Activated T-cell treated with anti-CD3 and anti-CD28 coated beads for 4 hours (primary cell): ENCODE data around the gene TMEM52.
"Not testable (repeated sequence)": the region's sequence is repeated elsewhere in the genome, so short reads cannot be mapped to it uniquely, and the experiment has no call there.

ENCODE experiments used
- DNase-seq: peaks from one replicate; pipeline ENCODE4 v3.0.0-alpha.2; 2020

TMEM52 gene

DNA sequence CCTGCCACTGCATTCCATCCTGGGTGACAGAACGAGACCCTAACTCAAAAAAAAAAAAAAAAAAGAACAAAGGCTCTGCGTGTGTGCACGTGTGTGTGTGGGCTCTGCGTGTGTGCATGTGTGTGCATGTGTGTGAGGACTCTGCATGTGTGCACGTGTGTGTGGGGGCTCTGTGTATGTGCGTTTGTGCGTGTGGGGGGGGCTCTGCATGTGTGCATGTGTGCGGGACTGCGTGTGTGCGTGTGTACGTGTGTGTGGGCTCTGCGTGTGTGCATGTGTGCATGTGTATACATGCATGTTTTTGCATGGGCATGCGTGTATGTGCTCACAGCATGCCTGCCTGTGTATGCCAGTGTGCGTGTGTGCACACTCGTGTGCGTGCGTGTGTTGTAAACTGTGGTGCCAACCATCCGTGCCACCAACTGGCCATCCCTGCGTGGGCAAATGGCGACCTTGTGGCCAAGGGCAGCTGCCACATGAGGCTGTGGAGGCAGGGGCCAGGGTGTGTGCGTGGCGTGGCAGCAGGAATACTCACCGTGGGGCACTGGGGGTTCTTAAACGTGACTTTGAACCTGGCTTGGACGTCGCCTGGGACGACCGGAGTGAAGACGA is 26.8 kb upstream of the TMEM52 start:
- no peak for DNase-seq

DNA sequence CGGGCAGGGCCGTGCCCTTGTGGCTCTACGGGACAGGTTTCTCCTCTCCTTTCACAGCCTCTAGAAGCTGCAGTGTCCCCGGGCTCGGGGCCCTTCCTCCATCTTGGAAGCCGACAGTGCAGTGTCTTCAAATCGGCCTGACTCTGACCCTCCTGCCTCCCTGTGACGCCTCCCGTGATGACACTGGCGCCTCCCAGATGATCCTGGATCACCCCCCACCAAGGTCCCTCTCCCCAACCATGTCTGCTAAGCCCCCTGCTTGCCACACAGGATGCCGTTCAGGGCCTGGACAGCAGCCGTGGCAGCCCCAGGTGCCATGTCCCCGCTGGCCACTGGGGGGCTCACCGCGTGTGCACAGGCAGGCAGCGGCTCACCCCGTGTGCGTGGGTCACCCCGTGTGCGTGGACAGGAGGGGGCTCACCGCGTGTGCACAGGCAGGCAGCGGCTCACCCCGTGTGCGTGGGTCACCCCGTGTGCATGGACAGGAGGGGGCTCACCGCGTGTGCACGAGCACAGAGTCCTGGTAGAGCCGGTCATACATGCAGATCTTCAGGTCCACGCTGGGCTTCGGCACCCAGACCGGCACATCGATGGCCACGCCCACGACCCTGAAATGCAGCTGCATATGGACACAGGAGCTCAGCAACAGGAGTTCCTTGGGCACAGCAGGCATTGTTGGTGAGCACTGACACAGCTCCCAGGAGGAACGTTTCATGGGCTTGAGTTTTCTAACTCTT is 24.9 kb upstream of the TMEM52 start:
- DNase-seq = peak; percentile 46

DNA sequence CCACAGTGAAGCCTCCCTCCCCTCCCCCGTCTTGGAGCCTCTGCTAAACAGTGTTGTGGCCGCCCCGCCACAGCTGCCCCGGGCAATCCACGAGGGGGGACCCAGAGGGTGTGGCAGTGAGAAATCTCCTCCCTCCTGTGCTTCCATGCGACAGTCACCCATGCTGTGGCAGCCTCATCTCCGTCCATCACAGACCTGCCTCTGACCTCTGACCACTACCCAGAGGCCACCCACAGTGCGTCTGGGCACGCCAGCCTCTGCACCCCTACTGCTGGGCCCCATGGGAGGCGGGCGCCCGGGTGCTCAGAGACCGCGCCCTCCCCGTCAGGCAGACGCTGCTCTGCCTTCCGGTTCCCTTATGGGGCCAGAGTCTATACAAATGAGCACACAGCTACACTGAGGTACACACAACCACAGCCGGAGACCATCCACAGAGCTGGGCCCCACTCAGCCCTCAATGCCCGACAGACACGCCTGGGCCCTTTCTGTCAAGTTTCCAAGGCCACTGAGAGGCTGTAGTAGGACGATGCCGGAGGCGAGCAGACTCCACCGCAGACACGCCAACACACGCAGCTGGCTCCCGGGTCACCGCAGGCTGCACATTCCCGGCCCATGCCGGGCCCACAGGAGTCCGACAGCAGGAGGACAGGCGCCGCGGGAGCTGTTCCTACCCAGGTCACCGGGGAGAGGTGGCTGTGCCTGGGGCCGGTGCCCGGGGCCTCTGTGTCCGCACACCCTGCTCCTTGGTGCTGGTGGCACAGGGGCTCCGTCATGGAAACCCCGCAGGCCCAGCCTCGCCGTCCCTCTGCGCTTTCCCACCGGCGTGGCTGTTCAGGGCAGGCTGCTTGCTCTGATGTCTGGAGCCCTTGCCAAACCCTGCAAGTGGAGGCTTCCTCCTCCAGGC is 23.9 kb upstream of the TMEM52 start:
- DNase-seq = no peak

DNA sequence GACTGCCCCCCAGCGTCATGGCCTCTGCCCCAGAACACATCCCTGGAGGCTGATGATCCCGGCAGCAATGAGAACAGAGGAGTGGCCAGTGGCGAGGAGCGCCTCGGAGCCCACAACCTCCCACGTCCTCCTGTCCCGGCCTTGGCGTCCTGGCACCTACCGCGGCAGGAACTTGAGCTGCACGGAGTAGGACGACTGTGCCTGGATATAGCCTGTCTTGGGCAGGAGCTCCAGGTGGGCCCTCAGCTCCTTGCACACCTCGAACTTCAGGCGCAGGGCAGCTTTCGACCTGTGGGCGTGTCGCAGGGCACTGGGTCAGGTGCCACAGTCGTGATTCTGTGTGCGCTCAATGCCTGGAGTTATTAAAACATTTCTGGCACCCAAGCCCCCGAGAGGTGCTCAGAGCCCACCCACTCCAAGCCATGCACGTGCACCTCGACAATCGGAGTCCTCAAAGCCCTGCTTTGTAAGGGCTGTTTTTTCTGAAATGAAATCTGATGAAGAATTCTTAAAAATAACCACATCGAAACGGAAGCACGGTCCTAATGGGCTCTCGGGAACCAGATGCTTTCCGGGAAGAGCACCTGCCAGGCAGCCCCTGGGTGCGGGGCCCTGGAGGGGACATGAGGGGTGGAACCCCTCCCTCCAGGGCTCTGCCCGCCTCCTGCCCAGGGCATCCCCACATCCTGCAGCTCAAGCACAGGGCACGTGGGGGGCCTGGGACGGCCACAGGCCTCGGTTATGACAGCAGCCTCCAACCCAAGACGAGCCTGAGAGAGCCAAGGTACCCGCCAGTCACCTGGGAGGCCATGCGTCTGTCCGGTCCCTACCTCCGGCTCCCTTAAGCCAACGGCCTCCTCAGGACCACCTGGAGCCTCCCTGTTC is 23.0 kb upstream of the TMEM52 start:
- DNase-seq = no peak

DNA sequence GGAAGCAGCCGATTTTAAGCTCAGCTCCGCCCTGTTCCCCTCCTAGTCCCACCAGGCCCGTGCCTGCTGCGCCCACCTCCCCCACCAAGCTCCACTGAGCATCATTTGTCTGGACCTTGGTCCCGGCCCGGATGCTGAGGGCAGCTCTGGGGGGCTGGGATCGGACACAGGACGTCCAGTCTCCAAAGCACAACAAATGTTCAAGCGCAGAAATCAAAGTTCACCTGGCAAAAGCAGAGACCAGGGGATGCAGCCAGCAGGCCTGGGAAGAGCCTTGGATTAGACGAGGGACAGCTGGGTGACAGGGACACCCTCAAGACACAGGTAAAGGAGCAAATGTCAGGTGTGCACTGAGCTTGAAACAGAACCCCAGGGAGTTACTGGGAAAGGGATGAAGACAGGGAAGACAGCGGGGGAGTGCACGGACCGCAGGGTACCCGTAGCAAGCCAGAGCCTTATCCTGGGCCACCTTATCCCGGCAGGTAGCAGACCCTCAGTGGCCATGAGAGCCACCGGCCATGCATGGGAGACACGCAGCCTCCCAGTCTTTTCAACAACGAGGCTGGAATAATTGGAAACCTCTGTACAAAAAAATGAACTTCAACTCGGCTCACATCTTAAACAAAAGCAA is 22.2 kb upstream of the TMEM52 start:
- no peak for DNase-seq

DNA sequence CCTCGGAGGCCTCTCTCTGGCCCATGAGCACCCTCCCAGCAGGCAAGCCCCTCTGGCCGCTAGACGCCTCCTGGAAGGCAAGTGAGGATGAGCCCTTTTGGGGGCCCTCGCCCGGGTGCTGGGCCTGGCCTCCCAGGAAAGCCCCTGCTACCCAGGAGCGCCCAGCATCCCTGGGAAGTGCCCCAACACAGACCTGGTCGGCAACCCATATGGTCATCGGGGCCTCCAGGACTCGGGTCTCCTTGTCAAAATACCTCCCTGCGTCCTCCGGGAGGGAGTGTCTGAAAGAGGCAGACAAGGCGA is 21.0 kb upstream of the TMEM52 start:
- no peak for DNase-seq

DNA sequence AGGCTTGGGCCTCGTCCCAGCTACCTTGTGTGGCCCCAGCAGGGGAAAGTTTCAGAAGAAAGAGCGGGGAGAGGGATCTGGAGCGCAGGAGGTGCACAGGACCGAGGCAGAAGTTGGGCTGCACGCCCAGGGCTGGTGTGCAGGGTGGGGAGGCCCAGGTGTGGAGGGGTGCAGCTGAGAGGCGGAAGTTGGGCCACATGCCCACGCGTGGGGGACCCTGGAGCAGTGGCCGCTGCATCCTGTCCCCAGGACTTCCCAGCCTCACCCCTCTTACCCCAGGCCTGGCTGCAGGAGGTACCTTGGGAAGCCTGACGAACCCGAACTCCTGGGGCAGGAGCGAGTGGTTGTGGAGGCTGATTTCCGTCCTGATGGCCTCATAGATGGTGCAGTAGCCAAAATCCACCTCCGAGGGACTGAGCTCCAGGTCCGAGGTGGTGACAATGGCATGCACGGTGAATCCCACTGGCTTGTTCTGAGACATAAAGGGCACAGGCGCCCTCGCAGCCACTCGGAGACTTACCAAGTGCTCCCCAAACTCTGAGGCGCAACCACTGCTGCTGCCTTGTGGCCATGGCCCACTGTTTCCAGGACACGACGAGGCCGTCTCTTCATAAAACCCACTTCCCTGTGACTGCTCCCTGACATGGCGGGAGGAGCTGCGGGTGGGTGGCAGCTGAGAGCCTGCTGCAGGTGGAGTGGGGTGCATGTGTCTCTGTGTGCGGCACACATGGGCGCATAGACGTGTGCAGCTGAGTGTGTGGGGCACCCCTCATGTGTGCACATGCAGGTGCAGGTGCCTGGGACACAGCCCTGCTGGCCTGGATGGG is 20.4 kb upstream of the TMEM52 start:
- DNase-seq = no peak

DNA sequence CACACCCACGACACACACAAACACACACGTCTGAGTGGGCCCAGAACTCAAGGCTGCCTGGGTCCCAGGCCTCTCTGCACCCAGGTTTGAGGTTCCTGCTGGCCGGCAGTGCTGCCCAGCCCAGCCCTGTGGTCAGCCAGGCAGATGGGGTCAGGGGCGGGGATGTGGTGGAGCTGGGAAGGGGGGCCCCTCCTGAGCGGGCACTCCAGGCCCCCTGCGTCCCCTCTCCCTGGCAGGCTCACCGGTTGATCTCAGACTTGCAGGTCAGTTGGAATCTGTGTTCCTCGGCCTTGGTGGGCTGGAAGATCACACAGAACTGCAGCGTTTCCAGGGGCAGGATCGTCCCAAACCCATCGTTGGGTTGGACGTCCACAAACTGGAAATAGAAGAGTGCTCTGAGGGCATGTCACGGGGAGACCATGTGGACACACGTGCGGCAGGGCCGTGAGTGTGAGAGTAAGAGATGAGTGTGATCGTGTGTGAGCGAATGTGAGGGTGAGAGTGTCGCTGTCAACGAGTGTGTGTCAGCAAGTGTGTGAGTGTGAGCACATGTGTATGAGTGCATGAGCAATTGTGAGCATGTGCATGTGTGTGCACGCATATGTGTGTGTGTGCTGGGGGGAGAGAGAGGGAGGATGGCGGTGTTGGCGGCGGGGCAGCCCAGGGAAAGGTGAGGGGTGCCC is 19.7 kb upstream of the TMEM52 start:
- no peak for DNase-seq

DNA sequence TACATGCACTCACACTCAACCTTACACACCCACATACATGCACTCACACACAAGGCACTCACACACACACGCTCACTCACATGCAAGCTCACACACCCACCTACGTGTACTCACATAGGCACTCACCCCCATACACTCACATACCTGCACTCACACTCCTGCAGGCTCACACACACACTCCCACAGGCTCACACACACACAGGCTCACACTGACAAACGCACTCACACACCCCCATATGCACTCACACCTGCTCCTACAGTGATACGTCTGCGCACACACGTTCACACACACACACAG is 19.1 kb upstream of the TMEM52 start:
- DNase-seq = no peak

DNA sequence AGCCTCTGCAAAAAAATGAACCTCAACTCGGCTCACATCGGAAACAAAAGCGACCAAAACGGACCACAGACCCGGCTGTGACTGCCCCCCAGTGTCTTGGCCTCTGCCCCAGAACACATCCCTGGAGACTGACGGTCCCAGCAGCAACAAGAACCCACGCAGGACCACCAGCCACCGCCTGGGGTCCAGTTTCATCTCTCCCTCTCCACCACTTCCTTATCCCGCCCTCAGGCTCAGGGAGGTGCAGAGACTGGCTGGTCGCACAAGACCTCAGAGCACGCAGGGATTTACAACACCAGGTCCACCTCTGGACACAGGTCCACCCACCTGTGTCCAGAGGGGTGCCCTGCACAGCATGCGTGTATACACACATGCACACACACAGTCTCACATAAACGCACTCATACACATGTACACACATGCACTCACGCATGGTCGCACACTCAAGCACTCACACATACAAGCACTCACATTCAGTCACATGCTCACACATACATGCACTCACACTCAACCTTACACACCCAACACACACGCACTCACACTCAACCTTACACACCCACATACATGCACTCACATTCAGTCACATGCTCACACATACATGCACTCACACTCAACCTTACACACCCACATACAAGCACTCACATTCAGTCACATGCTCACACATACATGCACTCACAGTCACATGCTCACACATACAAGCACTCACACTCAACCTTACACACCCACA is 18.6 kb upstream of the TMEM52 start:
- no peak for DNase-seq

DNA sequence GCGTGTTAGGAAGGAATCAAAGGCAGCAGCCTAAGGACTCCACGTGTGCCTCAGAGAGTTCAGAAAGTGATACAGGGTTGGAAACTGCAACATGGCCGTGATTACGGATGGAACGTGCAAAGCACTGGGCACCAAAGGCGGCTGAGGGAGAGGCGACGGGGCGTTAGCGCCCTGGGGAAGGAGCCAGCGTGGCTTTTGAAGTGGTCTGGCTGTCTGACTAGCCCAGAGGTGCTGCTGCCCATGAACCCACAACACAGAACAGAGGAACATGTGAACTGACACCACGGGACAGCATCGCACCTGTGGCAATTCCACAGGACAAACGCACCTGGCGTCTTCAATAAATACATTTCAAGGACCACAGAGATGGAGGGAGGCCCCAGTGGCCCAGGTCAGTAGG is 18.0 kb upstream of the TMEM52 start:
- DNase-seq = no peak

DNA sequence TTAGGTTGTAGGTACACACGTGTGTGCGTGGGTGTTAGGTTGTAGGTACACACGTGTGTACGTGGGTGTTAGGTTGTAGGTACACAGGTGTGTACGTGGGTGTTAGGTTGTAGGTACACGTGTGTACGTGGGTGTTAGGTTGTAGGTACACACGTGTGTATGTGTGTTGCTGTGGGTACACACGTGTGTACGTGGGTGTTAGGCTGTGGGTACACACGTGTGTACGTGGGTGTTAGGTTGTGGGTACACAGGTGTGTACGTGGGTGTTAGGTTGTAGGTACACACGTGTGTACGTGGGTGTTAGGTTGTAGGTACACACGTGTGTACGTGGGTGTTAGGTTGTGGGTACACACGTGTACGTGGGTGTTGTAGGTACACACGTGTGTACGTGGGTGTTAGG is 15.8 kb upstream of the TMEM52 start:
- not testable (repeated sequence) for DNase-seq

DNA sequence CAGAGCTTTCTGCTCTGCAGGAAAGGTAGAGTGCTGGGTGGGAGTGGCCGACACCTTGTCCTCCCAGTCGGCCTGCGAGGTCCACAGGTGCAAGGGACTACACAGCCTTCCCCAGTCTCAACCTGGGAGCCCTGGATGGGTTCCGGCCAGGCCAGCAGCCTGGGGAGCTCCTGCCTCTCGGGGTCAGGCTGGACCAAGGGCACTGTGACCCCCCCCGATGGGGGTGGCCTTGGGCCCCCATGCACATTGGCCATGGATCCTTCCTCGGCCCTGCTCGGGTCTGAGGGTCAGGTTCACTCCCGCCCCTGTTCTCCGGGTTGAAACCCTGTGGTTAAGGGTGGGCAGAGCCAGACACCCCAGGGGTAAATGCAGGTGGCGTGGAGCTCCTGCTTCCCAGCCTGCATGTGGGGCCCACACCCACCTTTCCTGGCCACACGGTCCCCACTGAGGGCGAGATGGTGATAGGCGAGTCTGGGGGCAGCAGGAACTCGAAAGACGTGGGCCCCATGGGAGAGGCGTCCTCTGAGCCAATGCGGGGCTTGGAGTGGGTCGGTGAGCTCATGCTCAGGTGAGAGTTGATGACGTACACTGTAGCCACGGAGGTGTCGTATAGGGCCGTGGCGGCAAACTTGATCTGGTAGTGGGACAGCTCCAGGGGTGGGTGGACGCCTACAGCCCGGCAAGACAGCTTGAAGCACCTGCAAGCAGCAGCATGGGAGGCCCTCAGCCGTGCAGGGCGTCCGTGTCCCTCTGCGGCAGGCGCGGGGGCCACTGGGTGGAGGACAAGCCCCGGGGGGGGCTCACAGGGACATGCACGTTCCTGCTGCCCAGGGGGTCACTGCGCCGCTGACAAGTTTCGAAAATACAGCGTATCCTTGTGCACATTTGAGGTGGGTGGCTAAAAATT is 10.8 kb upstream of the TMEM52 start:
- no peak for DNase-seq

DNA sequence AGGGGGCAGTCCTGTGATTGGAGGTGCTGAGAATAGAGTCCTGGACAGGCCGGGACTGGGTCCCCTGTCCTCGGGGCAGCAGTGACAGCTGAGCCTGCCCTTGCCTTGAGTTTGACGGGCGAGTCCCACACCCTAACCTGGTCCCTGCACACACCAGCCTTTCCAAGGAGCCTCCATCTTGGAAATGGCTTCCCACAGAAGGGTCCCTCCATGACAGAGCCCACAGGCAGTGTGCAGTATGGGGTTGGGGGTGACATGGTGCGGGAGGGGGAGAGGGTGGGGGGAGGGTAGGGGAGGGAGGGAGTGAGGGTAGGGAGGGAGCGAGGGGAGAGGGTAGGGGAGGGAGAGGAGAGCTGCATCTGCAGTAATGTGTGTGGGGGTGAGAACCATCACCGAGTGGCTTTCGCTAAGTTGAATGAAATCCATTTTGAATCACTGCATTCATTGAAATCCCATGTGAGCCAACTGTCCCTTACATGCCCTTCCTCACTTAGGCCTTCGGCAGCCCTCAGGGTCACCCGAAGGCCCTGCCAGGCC is 10.1 kb upstream of the TMEM52 start:
- DNase-seq = no peak

DNA sequence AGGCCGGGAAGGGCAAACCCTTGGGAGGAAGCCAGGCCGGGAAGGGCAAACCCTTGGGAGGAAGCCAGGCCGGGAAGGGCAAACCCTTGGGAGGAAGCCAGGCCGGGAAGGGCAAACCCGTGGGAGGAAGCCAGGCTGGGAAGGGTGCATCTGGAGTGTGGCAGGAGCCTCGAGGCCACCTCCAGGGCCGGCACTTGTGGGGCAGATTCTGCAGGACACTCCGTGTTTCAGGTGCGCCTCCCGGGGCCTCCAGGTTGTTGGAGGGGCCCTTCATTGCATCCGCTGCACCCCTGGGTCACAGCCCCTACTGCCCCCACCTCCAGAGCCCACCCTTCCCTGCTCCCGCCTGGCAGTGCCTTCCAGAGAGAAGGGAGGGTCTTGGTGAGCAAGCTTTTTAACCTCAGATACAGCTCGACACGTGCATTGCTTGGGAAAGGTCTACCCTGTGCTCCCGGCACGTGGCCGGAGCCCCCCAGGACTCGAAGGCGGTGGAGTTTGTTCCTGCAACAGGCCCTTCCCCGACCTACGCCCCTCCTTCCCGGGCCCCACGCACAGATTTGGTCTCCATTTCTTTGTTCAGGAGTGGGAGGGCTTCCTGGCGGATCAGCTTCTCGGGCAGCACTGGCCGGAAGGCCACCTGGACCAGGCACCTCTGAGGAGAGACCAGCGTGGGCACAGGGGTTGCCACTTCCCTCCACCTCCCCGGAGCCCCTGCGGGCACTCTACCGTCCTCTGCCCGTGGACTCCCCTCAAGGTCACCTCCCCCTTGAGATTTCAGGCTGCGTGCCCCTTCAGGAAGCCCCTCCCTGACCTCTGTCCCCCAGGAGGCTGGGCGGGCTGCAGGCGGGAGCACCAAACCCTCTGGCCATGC is 9.4 kb upstream of the TMEM52 start:
- no peak for DNase-seq

DNA sequence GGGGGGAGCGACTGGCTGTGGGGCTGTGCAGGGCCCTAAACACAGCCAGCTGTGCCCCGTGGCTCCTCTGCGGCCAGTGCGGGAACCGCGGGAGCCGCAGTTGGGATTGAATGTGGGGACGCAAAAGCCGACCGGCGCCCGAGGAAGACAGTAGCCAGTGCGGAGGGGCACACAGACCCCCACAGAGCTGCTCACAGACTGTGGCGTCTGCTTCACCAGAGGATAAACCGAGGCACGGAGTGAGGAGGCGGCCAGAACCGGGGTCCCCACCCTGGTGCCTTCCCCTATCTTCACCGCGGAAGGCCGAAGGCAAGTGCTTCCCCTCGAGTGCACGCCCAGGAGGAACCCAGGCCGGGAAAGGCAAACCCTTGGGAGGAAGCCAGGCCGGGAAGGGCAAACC is 8.7 kb upstream of the TMEM52 start:
- no peak for DNase-seq

DNA sequence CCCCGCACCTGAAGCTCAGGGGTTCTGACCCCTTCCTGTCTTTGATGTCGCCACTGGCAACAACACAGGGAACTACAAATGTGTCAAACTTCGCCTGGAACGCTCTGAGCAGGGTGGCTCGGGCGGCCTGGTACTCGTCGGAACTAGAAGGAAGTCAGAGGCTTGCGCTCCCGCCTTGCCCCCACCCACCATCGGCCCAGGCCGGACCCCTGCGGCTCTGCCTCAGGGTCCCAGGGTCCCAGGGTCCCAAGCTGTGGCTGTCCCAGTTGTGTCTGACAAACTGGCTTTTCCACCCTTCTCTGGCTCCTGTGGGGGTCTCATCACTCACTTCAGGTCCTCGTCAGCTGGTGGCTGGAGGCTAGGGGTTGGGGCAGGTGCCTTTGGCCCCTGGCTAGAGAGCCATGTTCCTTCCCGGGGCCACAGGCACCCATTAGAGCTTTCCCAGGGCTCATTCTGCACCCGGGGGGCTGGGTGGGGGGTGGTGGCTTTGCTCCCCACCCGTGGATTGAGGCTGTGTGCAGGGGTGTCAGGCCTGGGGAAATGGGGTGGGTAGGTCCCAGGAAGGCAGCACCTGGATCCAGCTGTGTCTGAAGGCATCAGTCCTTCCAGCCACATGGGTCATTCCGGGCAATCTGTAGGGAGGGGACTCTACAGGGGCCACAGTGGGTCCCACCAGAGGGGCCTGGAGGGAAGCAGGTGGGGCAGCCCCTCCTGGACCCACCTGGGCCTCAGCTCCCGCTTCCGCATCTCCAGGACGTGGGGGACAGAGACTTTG is 8.0 kb upstream of the TMEM52 start:
- DNase-seq = no peak
